SU-DHL-6 (cell line): ENCODE results near the gene MORN3.

Source experiments
- CTCF ChIP-seq: fragments of 200-600 bp; sonication (generic); IDR thresholded peaks from one replicate; pipeline ENCODE4 v1.5.1; 2017; ENCODE audit warnings: antibody characterized with exemption, mild to moderate bottlenecking, low read length, moderate library complexity; ENCODE audit not compliant: insufficient read depth, poor library complexity, severe bottlenecking
- EZH2phosphoT487 ChIP-seq: fragments of 200-600 bp; sonication (generic), shearing (Covaris generic); conservative IDR thresholded peaks from 2 replicates; pipeline ENCODE4 v1.6.1; 2018; ENCODE audit warnings: mild to moderate bottlenecking, antibody characterized with exemption, low read length, moderate library complexity, mixed read lengths

GRCh38 chr12:121641343-121641630, 28.2 kb downstream of the MORN3 start:
- TF ChIP-seq CTCF (no peak), EZH2phosphoT487 (no peak)
